ENCODE measurements around the gene PPP4R2.

The PPP4R2 gene

DNA sequence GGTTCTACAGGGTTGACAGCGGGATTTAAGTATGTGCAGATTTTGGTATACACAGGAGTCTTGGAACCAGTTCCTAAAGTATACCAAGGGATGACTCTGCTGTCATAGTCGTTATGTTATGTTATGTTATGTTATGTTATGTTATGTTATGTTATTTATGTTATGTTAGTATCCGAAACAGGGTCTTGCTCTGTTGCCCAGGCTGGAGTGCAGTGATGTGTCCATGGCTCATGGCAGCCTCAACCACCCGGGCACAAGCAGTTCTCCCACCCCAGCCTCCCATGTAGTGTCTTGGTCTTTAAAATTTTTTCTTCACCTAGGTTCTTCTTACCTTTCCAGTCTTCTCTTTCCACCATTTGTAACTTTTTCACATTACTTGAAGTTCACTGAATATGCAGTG, 21.7 kb downstream of the PPP4R2 start:
- H3K36me3 ChIP-seq (ENCODE audit: control insufficient read depth in 5 of 5, insufficient read depth in 5 of 5, low read length in 5 of 5), result no peaks in the 10 kb centered on the region
- H3K9ac ChIP-seq (ENCODE audit: low read length in 5 of 5), result no peak overlapping the region
- no peak overlapping the region for H3K27ac ChIP-seq (ENCODE audit: low read depth, low read length)
- peaks cover 0 to 16% (median 7%) of the 10 kb centered on the region in 5 donors for H3K4me1 ChIP-seq (ENCODE audit: control insufficient read depth in 5 of 5, insufficient read depth in 5 of 5, low read length in 5 of 5)
- no peaks in the 10 kb centered on the region for H3K9me3 ChIP-seq (ENCODE audit: control insufficient read depth in 5 of 5, low read length in 5 of 5)
- no peak overlapping the region for H3K4me3 ChIP-seq (ENCODE audit: low read depth in 1 of 5, low read length in 5 of 5)
- H3K27me3 ChIP-seq (ENCODE audit: control insufficient read depth in 5 of 5, insufficient read depth in 4 of 5, low read length in 5 of 5), result no peaks in the 10 kb centered on the region

- H3K27ac ChIP-seq (ENCODE audit: low read depth, low read length), result no peak overlapping the region
- H3K9ac ChIP-seq (ENCODE audit: low read length in 5 of 5), result no peak overlapping the region
- H3K9me3 ChIP-seq (ENCODE audit: control insufficient read depth in 5 of 5, low read length in 5 of 5), result no peaks in the 10 kb centered on the region
- no peaks in the 10 kb centered on the region for H3K27me3 ChIP-seq (ENCODE audit: control insufficient read depth in 5 of 5, insufficient read depth in 4 of 5, low read length in 5 of 5)
- no peak overlapping the region for H3K4me3 ChIP-seq (ENCODE audit: low read depth in 1 of 5, low read length in 5 of 5)
- no peaks in the 10 kb centered on the region for H3K36me3 ChIP-seq (ENCODE audit: control insufficient read depth in 5 of 5, insufficient read depth in 5 of 5, low read length in 5 of 5)
- peaks cover 0 to 16% (median 7%) of the 10 kb centered on the region in 5 donors for H3K4me1 ChIP-seq (ENCODE audit: control insufficient read depth in 5 of 5, insufficient read depth in 5 of 5, low read length in 5 of 5)
Measured at GRCh38 chr3:73018790-73019441, 22.3 kb downstream of the PPP4R2 start.

GRCh38 chr3:73021301-73021835, 24.8 kb downstream of the PPP4R2 start:
- Histone ChIP-seq H3K27ac (ENCODE audit: low read depth, low read length) (no peak overlapping the region), H3K27me3 (ENCODE audit: control insufficient read depth in 5 of 5, insufficient read depth in 4 of 5, low read length in 5 of 5) (no peaks in the 10 kb centered on the region), H3K4me1 (ENCODE audit: control insufficient read depth in 5 of 5, insufficient read depth in 5 of 5, low read length in 5 of 5) (peaks cover 0 to 36% (median 24%) of the 10 kb centered on the region in 5 donors), H3K9me3 (ENCODE audit: control insufficient read depth in 5 of 5, low read length in 5 of 5) (no peaks in the 10 kb centered on the region), H3K9ac (ENCODE audit: low read length in 5 of 5) (no peak overlapping the region), H3K36me3 (ENCODE audit: control insufficient read depth in 5 of 5, insufficient read depth in 5 of 5, low read length in 5 of 5) (no peaks in the 10 kb centered on the region), H3K4me3 (ENCODE audit: low read depth in 1 of 5, low read length in 5 of 5) (no peak overlapping the region)

DNA sequence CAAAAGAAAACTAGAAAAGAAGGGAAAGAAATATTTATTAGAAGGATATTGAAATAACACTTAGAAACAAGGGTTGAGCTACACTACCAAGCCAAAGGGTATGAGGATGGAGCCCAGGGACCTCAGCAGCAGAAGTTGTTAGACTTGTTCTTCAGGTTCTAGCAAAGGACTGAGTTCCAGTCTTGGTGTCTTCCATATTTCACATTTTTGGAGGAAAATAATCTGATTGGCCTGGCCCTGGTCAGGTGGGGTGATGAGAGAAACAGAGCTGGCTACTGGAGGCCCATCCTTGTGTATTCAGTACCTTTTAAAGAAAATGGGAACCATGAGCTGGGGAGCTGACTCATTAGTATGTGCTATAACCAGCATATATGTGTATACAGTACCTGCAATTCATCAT, 28.2 kb downstream of the PPP4R2 start:
- Histone ChIP-seq H3K4me3 (ENCODE audit: low read depth in 1 of 5, low read length in 5 of 5) (no peak overlapping the region), H3K4me1 (ENCODE audit: control insufficient read depth in 5 of 5, insufficient read depth in 5 of 5, low read length in 5 of 5) (peaks cover 4 to 45% (median 30%) of the 10 kb centered on the region in 5 donors), H3K9ac (ENCODE audit: low read length in 5 of 5) (no peak overlapping the region), H3K27me3 (ENCODE audit: control insufficient read depth in 5 of 5, insufficient read depth in 4 of 5, low read length in 5 of 5) (no peaks in the 10 kb centered on the region), H3K36me3 (ENCODE audit: control insufficient read depth in 5 of 5, insufficient read depth in 5 of 5, low read length in 5 of 5) (no peaks in the 10 kb centered on the region), H3K27ac (ENCODE audit: low read depth, low read length) (no peak overlapping the region), H3K9me3 (ENCODE audit: control insufficient read depth in 5 of 5, low read length in 5 of 5) (no peaks in the 10 kb centered on the region)

GRCh38 chr3:73026111-73026759, 29.6 kb downstream of the PPP4R2 start:
- Histone ChIP-seq H3K36me3 (ENCODE audit: control insufficient read depth in 5 of 5, insufficient read depth in 5 of 5, low read length in 5 of 5) (no peaks in the 10 kb centered on the region), H3K27ac (ENCODE audit: low read depth, low read length) (no peak overlapping the region), H3K9me3 (ENCODE audit: control insufficient read depth in 5 of 5, low read length in 5 of 5) (no peaks in the 10 kb centered on the region), H3K4me1 (ENCODE audit: control insufficient read depth in 5 of 5, insufficient read depth in 5 of 5, low read length in 5 of 5) (peaks cover 4 to 45% (median 33%) of the 10 kb centered on the region in 5 donors), H3K9ac (ENCODE audit: low read length in 5 of 5) (no peak overlapping the region), H3K27me3 (ENCODE audit: control insufficient read depth in 5 of 5, insufficient read depth in 4 of 5, low read length in 5 of 5) (no peaks in the 10 kb centered on the region), H3K4me3 (ENCODE audit: low read depth in 1 of 5, low read length in 5 of 5) (no peak overlapping the region)

GRCh38 chr3:73026760-73027113, 30.1 kb downstream of the PPP4R2 start:
- Histone ChIP-seq H3K4me3 (ENCODE audit: low read depth in 1 of 5, low read length in 5 of 5) (no peak overlapping the region), H3K9ac (ENCODE audit: low read length in 5 of 5) (no peak overlapping the region), H3K36me3 (ENCODE audit: control insufficient read depth in 5 of 5, insufficient read depth in 5 of 5, low read length in 5 of 5) (no peaks in the 10 kb centered on the region), H3K27me3 (ENCODE audit: control insufficient read depth in 5 of 5, insufficient read depth in 4 of 5, low read length in 5 of 5) (no peaks in the 10 kb centered on the region), H3K9me3 (ENCODE audit: control insufficient read depth in 5 of 5, low read length in 5 of 5) (no peaks in the 10 kb centered on the region), H3K4me1 (ENCODE audit: control insufficient read depth in 5 of 5, insufficient read depth in 5 of 5, low read length in 5 of 5) (peaks cover 4 to 42% (median 31%) of the 10 kb centered on the region in 5 donors), H3K27ac (ENCODE audit: low read depth, low read length) (no peak overlapping the region)

GRCh38 chr3:73028803-73029202, 32.2 kb downstream of the PPP4R2 start:
- H3K4me1 ChIP-seq (ENCODE audit: control insufficient read depth in 5 of 5, insufficient read depth in 5 of 5, low read length in 5 of 5), result peaks cover 4 to 39% (median 31%) of the 10 kb centered on the region in 5 donors
- H3K36me3 ChIP-seq (ENCODE audit: control insufficient read depth in 5 of 5, insufficient read depth in 5 of 5, low read length in 5 of 5), result no peaks in the 10 kb centered on the region
- no peaks in the 10 kb centered on the region for H3K9me3 ChIP-seq (ENCODE audit: control insufficient read depth in 5 of 5, low read length in 5 of 5)
- no peaks in the 10 kb centered on the region for H3K27me3 ChIP-seq (ENCODE audit: control insufficient read depth in 5 of 5, insufficient read depth in 4 of 5, low read length in 5 of 5)
- no peak overlapping the region for H3K9ac ChIP-seq (ENCODE audit: low read length in 5 of 5)
- no peak overlapping the region for H3K4me3 ChIP-seq (ENCODE audit: low read depth in 1 of 5, low read length in 5 of 5)
- H3K27ac ChIP-seq (ENCODE audit: low read depth, low read length), result peak overlapping the region; percentile 58

GRCh38 chr3:73029321-73029796, 32.7 kb downstream of the PPP4R2 start:
- Histone ChIP-seq H3K4me3 (ENCODE audit: low read depth in 1 of 5, low read length in 5 of 5) (no peak overlapping the region), H3K27ac (ENCODE audit: low read depth, low read length) (peak overlapping the region; percentile 58), H3K4me1 (ENCODE audit: control insufficient read depth in 5 of 5, insufficient read depth in 5 of 5, low read length in 5 of 5) (peaks cover 4 to 38% (median 31%) of the 10 kb centered on the region in 5 donors), H3K36me3 (ENCODE audit: control insufficient read depth in 5 of 5, insufficient read depth in 5 of 5, low read length in 5 of 5) (no peaks in the 10 kb centered on the region), H3K9ac (ENCODE audit: low read length in 5 of 5) (peak overlapping the region in 1 of 5 donors; percentile 20), H3K27me3 (ENCODE audit: control insufficient read depth in 5 of 5, insufficient read depth in 4 of 5, low read length in 5 of 5) (no peaks in the 10 kb centered on the region), H3K9me3 (ENCODE audit: control insufficient read depth in 5 of 5, low read length in 5 of 5) (no peaks in the 10 kb centered on the region)

- Histone ChIP-seq H3K36me3 (ENCODE audit: control insufficient read depth in 5 of 5, insufficient read depth in 5 of 5, low read length in 5 of 5) (no peaks in the 10 kb centered on the region), H3K9me3 (ENCODE audit: control insufficient read depth in 5 of 5, low read length in 5 of 5) (no peaks in the 10 kb centered on the region), H3K27ac (ENCODE audit: low read depth, low read length) (peak overlapping the region; percentile 58), H3K27me3 (ENCODE audit: control insufficient read depth in 5 of 5, insufficient read depth in 4 of 5, low read length in 5 of 5) (no peaks in the 10 kb centered on the region), H3K4me1 (ENCODE audit: control insufficient read depth in 5 of 5, insufficient read depth in 5 of 5, low read length in 5 of 5) (peaks cover 4 to 31% (median 25%) of the 10 kb centered on the region in 5 donors), H3K4me3 (ENCODE audit: low read depth in 1 of 5, low read length in 5 of 5) (no peak overlapping the region), H3K9ac (ENCODE audit: low read length in 5 of 5) (peak overlapping the region in 1 of 5 donors; percentile 20)
Measured at GRCh38 chr3:73030073-73030597, 33.5 kb downstream of the PPP4R2 start.

DNA sequence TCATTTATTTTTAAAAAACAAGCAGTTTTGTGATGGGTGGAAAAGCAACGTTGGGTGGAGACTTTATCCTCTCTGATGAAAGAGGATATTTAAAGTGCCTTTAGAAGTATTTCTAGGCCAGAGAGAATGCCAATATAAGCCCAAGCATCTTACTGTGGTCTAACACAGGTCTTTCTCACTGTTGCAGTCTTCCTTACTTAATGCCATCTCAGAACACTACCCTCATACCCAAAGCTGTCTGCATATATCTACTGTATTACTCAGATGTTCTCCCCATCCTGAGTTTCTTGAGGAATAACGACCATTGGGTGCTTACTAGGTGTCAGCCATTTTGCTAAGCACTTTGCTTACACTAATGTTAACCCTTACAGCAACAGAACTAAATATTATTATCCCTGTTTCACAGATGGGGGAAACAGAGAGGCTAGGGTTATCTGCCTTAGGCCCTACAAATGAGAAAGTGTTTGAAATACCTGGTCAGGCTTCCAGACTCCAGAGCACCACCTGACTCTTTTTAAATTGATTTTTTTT, 35.0 kb downstream of the PPP4R2 start:
- no peak overlapping the region for H3K9ac ChIP-seq (ENCODE audit: low read length in 5 of 5)
- no peaks in the 10 kb centered on the region for H3K36me3 ChIP-seq (ENCODE audit: control insufficient read depth in 5 of 5, insufficient read depth in 5 of 5, low read length in 5 of 5)
- no peaks in the 10 kb centered on the region for H3K9me3 ChIP-seq (ENCODE audit: control insufficient read depth in 5 of 5, low read length in 5 of 5)
- H3K27ac ChIP-seq (ENCODE audit: low read depth, low read length), result no peak overlapping the region
- H3K4me3 ChIP-seq (ENCODE audit: low read depth in 1 of 5, low read length in 5 of 5), result no peak overlapping the region
- H3K27me3 ChIP-seq (ENCODE audit: control insufficient read depth in 5 of 5, insufficient read depth in 4 of 5, low read length in 5 of 5), result no peaks in the 10 kb centered on the region
- peaks cover 4 to 17% (median 15%) of the 10 kb centered on the region in 5 donors for H3K4me1 ChIP-seq (ENCODE audit: control insufficient read depth in 5 of 5, insufficient read depth in 5 of 5, low read length in 5 of 5)

Measured in subcutaneous abdominal adipose tissue (tissue), 5 donors.